Right atrium auricular region (tissue), 2 donors: ENCODE results near the gene THSD4. TPM values are rescaled to one million over a fixed set of nuclear protein-coding genes. Genes with fewer than 3 reads are reported as not detected.

ENCODE experiments used
- DNase-seq: peaks from one replicate; pipeline ENCODE4 v3.0.0-alpha.2; 2019; ENCODE audit warnings: low spot score
- H3K27ac ChIP-seq, 2 donors: fragments of 200-600 bp; sonication (generic); 1 replicate in 1 of 2; 2 replicates in 1 of 2; pipeline ENCODE4 v1.5.1; 2016 to 2019
- H3K27me3 ChIP-seq, 2 donors: fragments of 200-600 bp; sonication (generic); one replicate each; pipeline versions ENCODE4 v1.5.1 to v1.6.0; 2017 to 2019
- H3K36me3 ChIP-seq: fragments of 200-600 bp; sonication (generic); one replicate; pipeline ENCODE4 v1.5.1; 2016
- H3K4me1 ChIP-seq, 2 donors: fragments of 200-600 bp; sonication (generic); one replicate each; pipeline versions ENCODE4 v1.5.1 to v1.6.0; 2017 to 2019
- H3K4me3 ChIP-seq, 2 donors: fragments of 200-600 bp; sonication (generic); 1 replicate in 1 of 2; 2 replicates in 1 of 2; pipeline ENCODE4 v1.5.1; 2017 to 2019; ENCODE audit warnings: mild to moderate bottlenecking in 1 of 2, moderate library complexity in 1 of 2
- H3K9me3 ChIP-seq, 2 donors: fragments of 200-600 bp; sonication (generic); one replicate each; pipeline ENCODE4 v1.5.1; 2019
- CTCF ChIP-seq, 2 donors: fragments of 200-600 bp; sonication (generic); IDR thresholded peaks; one replicate each; pipeline ENCODE4 v1.5.1; 2019; ENCODE audit warnings: antibody characterized with exemption in 2 of 2
- total RNA-seq, 2 donors: library from RNA; depleted of rRNA; stranded (reverse); fragments of >200 nt; gene quantifications; one replicate each; pipeline ENCODE4 v1.1.0, GENCODE V29; 2016

THSD4 gene
- total RNA-seq, 2 donors from 2014 or later = 41.2 to 85.3 TPM

DNA sequence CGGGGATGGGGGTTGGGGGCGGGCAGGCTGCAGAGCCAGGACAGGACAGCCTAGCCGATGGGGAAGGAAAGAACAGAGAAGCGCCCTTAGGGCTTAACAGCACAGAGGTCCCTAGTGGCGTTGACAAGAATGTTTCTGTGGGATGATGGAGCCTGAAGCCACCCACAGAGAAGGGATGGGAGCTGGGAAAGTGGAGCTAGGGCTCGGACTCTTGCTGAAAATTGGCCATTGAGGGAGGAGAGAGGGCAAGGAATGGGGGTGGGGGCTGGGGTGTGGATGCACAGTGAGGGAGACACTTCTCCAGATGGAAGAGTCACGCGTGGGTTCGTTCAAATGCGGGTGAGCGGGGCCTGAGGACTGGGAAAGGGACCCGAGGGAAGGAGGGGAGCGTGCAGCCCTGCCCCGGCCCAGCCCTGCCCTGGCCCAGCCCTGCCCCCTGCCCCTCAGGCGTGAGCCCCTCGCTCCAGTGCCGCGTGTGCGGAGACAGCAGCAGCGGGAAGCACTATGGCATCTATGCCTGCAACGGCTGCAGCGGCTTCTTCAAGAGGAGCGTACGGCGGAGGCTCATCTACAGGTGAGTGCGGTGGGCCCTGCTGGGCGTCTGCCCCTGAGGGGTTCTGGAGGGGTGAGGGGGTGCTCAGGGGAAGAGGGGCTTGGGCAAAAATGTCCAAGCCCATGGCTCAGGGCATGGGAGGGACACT lies 695.9 kb downstream of the THSD4 start:
- H3K27ac ChIP-seq = no peak overlapping the region
- H3K4me1 ChIP-seq = peaks cover 0 to 18% of the 10 kb centered on the region in 2 donors
- H3K9me3 ChIP-seq = no peaks in the 10 kb centered on the region
- H3K27me3 ChIP-seq = no peaks in the 10 kb centered on the region
- H3K36me3 ChIP-seq = no peaks in the 10 kb centered on the region
- no peak for DNase-seq
- H3K4me3 ChIP-seq = no peak overlapping the region
- TF ChIP-seq CTCF (IDR thresholded peaks at IDR 0.05) = no peak

DNA sequence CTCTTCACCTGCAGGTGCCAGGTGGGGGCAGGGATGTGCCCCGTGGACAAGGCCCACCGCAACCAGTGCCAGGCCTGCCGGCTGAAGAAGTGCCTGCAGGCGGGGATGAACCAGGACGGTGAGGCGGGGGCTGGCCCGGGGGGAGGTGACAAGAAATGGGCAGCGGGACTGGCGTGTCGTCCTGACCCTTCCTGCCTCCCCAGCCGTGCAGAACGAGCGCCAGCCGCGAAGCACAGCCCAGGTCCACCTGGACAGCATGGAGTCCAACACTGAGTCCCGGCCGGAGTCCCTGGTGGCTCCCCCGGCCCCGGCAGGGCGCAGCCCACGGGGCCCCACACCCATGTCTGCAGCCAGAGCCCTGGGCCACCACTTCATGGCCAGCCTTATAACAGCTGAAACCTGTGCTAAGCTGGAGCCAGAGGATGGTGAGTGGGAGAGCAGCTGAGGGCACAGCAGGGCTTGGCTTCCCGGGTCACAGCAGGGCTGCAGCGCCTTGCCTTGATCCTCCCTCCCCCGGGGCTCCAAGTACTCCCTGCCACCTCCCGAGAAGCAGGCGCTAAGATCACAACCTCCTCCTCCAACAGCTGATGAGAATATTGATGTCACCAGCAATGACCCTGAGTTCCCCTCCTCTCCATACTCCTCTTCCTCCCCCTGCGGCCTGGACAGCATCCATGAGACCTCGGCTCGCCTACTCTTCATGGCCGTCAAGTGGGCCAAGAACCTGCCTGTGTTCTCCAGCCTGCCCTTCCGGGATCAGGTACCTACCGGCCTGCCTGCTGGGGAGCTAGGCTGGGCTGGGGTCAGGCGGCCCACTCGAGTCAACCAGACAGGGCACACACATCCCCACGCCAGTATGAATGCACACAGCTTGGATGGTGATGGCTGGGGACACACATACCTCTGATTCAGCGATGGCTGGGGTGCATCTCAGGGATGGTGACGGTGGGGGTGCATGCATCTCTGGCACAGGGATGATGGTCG lies 696.8 kb downstream of the THSD4 start:
- no peak for DNase-seq
- Histone ChIP-seq H3K4me1 (peaks cover 0 to 12% of the 10 kb centered on the region in 2 donors), H3K36me3 (no peaks in the 10 kb centered on the region), H3K4me3 (no peak overlapping the region), H3K9me3 (no peaks in the 10 kb centered on the region), H3K27ac (peak overlapping the region in 1 of 2 donors; percentile 40), H3K27me3 (no peaks in the 10 kb centered on the region)
- no peak for TF ChIP-seq CTCF (IDR thresholded peaks at IDR 0.05)

- DNase-seq = no peak
- no peaks in the 10 kb centered on the region for H3K36me3 ChIP-seq
- H3K27me3 ChIP-seq = no peaks in the 10 kb centered on the region
- no peak overlapping the region for H3K4me3 ChIP-seq
- H3K27ac ChIP-seq = peak overlapping the region in 1 of 2 donors; percentile 40
- peaks cover 0 to under 1% of the 10 kb centered on the region in 2 donors for H3K4me1 ChIP-seq
- no peak for TF ChIP-seq CTCF (IDR thresholded peaks at IDR 0.05)
- no peaks in the 10 kb centered on the region for H3K9me3 ChIP-seq
Observed at GRCh38 chr15:71812966-71813722, 697.9 kb downstream of the THSD4 start.

DNA sequence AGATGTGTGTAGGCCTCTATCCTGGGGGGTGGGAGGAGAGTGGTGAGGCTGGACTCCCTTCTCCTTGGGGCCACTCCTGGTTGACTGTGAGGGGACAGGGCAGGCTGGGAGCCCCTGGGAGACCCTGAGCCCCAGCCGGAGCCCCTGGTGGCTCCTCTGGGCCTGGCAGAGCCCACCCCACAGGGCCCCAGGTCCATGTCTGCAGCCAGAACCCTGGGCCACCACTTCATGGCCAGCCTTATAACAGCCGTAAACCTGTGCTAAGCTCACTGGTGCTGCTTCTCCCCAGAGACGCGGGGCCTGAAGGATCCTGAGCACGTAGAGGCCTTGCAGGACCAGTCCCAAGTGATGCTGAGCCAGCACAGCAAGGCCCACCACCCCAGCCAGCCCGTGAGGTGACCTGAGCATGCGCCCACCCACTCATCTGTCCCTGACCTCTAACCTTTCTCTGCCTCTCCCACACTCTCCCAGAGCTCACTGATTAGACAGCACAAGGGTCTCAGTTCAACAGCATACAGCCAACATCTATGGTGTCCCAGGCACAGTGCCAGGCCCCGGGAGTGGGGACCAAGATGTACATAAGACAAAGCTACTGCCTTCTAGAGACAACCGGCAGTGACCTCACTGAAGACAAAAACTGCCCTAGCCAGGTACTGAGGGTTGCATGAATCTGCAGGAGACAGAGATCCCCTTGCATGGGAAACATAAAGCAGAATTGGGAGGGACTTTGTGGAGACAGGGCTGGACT lies 698.6 kb downstream of the THSD4 start:
- H3K4me3 ChIP-seq = no peak overlapping the region
- no peaks in the 10 kb centered on the region for H3K36me3 ChIP-seq
- H3K27me3 ChIP-seq = no peaks in the 10 kb centered on the region
- no peak for TF ChIP-seq CTCF (IDR thresholded peaks at IDR 0.05)
- no peaks in the 10 kb centered on the region for H3K9me3 ChIP-seq
- H3K27ac ChIP-seq = no peak overlapping the region
- no peaks in the 10 kb centered on the region for H3K4me1 ChIP-seq
- no peak for DNase-seq

DNA sequence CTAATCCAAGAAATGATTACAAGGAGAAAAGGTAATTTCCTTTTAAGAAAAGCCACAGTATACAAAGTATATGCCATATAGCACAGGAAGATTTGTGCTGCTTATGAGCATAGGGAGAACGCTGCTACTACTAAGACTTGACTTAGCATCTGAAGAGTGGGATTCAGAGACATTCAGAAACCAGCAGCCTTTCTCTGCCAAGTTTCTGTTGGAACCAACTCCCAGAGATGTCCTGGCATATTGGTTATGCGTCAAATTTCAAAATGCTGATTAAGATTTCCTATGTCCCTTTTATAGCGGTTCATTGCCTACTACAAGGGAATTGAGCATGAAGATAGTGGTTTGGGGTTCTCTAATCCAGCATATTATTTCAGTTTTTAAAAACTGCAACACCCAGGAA lies 700.0 kb downstream of the THSD4 start:
- Histone ChIP-seq H3K27ac (no peak overlapping the region), H3K9me3 (no peaks in the 10 kb centered on the region), H3K36me3 (no peaks in the 10 kb centered on the region), H3K4me3 (no peak overlapping the region), H3K27me3 (no peaks in the 10 kb centered on the region), H3K4me1 (no peaks in the 10 kb centered on the region)
- no peak for TF ChIP-seq CTCF (IDR thresholded peaks at IDR 0.05)
- no peak for DNase-seq
